Measurements from ENCODE around the gene GPR137B.
"Not testable (repeated sequence)": the region's sequence is repeated elsewhere in the genome, so short reads cannot be mapped to it uniquely, and the experiment has no call there.

GPR137B gene

DNA sequence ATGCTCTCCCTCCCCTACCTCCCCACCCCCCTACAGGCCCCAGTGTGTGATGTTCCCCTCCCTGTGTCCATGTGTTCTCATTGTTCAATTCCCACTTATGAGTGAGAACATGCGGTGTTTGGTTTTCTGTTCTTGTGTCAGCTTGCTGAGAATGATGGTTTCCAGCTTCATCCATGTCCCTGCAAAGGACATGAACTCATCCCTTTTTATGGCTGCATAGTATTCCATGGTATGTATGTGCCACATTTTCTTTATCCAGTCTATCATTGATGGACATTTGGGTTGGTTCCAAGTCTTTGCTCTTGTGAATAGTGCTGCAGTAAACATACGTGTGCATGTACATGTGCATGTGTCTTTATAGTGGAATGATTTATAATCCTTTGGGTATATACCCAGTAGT, 44.1 kb downstream of the GPR137B start:
- DNase-seq (ENCODE audit: low read depth in 2 of 3, low spot score in 1 of 3), result not testable (repeated sequence)

DNA sequence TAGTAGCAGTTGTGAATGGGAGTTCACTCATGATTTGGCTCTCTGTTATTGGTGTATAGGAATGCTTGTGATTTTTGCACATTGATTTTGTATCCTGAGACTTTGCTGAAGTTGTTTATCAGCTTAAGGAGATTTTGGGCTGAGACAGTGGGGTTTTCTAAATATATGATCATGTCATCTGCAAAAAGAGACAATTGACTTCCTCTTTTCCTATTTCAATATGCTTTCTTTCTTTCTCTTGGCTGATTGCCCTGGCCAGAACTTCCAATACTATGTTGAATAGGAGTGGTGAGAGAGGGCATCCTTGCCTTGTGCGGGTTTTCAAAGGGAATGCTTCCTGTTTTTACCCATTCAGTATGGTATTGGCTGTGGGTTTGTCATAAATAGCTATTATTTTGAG, 45.7 kb downstream of the GPR137B start:
- DNase-seq (ENCODE audit: low read depth in 2 of 3, low spot score in 1 of 3), result not testable (repeated sequence)

DNA sequence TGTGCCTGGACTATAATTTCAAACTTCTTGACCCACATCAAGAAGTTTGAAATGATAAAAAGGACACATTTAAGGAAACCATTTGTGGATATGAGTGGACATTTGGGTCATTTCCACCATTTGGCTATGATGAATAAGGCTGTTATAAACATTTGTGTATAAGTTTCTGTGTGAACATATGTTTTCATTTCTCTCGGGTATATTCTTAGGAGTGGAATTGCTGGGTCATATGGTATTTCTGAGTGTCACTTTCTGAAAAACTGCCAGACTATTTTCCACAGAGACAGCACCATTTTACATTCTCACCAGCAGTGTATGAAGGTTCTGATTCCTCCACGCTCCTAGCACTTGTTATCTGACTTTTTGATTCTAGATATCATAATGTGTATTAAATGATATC, 50.8 kb downstream of the GPR137B start:
- DNase-seq (ENCODE audit: low read depth in 2 of 3, low spot score in 1 of 3), result no peak

DNA sequence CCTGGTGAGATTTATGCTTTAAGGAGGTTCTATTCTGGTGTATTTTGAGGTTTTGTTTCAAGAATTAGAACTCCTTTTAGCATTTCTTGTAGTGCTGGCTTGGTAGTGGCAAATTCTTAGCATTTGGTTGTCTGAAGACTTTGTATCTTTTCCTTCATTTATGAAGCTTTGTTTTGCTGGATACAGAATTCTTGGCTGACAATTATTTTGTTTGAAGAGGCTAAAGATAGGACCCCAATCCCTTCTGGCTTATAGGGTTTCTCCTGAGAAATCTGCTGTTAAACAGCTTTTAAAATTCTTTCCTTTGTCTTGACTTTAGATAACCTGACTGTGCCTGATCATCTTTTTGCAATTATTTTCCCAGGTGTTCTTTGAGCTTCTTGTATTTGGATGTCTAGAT, 58.6 kb downstream of the GPR137B start:
- no peak for DNase-seq (ENCODE audit: low read depth in 2 of 3, low spot score in 1 of 3)

DNA sequence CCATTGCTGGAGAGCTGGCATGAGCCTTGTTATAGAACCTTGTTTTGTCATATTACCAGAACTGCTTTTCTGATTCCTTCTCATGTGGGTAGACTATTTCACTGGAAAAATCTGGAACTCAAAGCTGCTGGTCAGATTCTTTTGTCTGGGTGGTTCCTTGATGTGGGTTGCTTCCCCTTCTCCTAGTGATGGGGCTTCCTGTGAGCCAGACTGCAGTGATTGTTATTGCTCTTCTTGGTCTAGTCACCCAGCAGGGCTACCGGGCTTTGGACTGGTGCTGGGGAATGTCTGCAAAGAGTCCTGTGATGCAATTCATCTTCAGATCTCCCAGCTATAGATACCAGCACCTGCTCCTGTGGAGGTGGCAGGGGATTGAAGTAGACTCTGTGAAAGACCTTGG, 59.4 kb downstream of the GPR137B start:
- no peak for DNase-seq (ENCODE audit: low read depth in 2 of 3, low spot score in 1 of 3)

DNA sequence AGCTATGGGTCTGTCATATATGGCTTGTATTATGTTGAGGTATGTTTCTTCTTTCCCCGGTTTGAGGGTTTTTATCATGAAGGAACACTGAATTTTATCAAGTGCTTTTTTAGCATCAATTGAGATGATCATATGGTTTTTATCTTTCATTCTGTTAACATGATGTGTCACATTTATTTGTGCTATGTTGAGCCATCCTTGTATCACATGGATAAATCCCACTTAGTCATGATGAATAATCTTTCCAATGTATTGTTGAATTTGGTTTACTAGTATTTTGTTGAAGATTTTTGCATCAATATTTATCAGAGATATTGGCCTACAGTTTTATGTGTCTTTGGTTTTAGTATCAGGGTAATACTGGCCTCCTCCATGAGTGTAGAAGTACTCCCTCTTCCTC, 61.7 kb downstream of the GPR137B start:
- DNase-seq (ENCODE audit: low read depth in 2 of 3, low spot score in 1 of 3), result no peak

DNA sequence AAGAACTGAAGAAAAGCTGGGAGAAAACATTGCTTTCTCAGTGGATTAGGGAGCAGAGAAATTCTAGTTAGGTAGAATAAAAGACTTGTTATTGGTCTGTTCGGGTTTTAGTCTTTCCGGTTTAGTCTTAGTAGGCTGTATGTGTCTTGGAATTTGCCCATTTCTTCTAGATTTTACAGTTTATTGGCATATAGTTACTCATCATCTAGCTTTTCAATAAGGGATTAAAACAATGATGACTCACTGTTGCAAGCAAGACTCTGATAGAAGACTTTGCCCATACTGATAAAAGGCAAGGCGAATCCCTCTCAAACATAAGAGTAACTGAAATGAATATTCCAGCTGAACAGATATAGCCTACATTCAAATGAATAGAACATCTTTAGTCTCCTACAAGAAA, 62.3 kb downstream of the GPR137B start:
- DNase-seq (ENCODE audit: low read depth in 2 of 3, low spot score in 1 of 3), result no peak

DNA sequence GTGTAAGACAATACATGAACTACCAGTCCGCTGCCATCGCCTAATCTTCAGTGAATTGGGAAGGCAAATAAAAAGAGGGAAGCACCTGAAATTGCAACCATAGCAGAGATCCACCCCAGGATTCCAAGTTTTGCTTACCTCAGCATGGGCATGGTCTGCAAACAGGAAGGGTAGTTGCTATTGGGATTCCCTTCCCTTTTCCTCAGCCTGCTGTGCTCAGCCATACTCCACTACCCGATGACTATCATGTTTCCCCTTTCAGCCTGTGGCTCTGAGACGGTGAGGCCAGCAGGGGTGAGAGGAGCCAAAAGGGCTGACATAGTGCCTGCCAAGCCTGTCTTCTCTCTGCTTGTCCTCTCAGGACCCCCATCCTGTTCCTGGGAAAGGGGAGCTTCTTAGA, 64.2 kb downstream of the GPR137B start:
- DNase-seq (ENCODE audit: low read depth in 2 of 3, low spot score in 1 of 3), result no peak

DNA sequence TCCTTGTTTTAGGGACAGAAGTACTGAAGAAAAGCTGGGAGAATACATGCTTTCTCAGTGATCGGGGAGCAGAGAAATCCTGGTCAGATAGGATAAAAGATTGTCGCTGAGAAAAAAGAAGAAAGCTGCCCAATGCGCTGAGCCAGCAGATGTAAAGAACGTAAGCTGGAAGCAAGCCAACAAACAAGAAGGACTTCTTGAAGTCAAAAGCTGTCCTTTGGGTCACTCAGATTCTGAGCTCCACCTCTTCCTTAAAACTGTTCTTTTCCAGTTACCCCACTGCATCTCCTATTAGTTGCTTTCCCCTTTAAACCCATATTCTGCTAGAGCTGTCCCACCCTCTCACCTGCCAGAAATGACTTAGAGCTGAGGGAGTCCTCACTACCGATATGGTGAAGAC, 64.8 kb downstream of the GPR137B start:
- DNase-seq (ENCODE audit: low read depth in 2 of 3, low spot score in 1 of 3), result no peak

DNA sequence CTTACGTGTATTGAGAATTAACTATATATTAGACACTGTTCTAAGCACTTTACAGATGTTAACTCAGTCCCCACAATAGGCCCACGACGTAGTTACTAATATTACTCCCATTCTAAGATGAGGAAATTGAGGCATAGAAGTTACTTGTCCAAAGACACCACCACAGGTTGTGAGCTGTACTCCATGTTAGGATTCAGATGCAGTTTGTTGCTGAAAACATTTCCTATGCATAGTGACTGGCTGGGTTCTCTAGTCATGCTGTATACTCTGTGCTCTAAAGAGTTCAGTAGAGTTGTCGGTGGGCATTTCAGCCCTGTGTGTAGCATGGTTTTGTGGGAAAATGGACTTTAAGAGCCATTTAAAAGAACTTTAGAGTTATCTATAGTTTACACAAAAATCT, 65.2 kb downstream of the GPR137B start:
- DNase-seq (ENCODE audit: low read depth in 2 of 3, low spot score in 1 of 3), result no peak

DNA sequence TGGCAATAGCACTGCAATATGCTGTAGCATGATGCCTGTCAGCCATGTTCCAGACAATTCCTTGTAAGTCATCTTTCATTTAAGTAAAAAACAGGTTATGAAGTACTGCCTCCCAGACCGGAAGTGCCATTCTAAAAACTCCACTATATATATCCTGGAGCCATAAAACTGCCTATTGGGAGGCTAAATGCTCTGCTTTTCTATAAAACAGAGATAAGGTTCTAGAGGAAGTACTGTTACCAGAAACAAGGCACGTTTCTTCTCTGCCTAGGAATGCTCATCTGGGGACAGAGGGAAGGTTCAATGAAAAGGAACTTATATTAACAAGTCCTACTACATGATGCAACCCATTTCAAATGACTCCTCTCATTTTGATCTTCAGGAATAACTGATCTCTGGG, 66.8 kb downstream of the GPR137B start:
- DNase-seq (ENCODE audit: low read depth in 2 of 3, low spot score in 1 of 3), result no peak

DNA sequence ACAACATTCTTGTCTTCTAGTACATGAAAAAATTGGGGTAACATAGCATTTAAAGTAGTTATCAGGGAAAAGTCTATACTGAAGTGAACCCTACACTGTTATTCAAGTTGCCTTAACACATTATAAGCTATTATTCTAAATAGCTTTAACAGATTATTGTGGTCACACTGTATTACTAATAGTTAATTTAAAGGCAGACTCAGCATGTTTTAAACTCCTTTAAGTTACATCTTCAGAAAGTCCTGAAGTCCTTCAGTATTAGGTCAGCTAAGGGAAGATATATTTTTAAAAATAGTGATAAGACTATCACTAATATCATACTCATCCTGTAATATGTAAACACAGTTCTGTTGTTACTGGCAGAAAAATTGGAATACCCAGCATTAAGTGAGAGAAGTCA, 67.4 kb downstream of the GPR137B start:
- no peak for DNase-seq (ENCODE audit: low read depth in 2 of 3, low spot score in 1 of 3)

DNA sequence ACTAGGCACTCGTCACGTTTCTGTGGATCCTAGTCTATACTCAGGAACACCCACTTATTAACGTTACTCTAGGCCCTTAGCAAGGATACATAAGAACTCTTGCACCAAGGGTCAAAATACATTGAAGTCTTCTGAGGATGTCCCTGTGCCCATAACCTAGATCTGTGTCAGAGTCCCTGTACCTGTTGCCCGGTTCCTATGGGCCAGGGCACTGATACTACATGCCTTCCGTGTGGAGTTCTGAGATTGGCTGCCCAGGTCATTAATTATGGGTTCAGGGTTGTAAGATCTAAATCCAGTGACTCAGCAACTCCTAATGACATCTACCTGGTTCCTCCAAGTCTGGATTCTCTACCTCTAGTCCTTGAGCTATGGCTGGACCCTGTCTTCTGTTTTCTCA, 69.5 kb downstream of the GPR137B start:
- no peak for DNase-seq (ENCODE audit: low read depth in 2 of 3, low spot score in 1 of 3)

DNA sequence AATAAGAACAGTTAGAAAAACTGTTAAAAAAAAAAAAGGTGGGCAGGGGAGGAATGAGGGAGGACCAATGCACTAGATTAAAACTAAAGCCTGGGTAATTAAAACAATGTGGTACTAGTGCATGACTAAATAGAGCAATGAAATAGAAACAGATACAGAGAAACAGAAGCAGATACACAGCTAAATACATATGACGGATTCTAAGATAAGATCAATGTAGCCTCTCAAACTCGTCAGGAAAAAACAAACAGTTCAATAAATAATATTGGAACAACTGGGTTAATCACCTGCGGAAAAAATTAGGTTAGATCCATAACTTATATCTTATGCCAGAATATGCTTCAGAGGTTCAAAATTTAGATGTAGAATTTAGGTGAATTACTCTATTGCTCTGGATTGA, 71.2 kb downstream of the GPR137B start:
- no peak for DNase-seq (ENCODE audit: low read depth in 2 of 3, low spot score in 1 of 3)

DNA sequence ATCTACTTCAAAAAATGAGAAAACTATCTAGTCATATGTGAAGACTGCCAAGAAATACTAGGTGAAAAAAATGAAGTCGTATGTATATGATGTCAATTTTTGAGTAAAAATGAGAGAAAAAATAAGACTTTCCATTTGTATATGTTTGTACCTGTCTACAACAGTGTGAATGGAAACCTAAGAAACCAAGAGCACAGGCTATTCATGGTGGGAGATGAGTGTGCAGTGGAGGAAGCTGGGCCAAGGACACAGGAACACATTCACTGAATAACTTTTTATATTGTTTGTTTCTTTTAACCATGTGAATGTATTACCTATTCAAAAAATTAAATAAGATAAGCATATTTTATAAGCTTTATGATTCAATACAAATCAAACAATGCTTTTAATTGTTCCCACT, 72.4 kb downstream of the GPR137B start:
- DNase-seq (ENCODE audit: low read depth in 2 of 3, low spot score in 1 of 3), result no peak

DNA sequence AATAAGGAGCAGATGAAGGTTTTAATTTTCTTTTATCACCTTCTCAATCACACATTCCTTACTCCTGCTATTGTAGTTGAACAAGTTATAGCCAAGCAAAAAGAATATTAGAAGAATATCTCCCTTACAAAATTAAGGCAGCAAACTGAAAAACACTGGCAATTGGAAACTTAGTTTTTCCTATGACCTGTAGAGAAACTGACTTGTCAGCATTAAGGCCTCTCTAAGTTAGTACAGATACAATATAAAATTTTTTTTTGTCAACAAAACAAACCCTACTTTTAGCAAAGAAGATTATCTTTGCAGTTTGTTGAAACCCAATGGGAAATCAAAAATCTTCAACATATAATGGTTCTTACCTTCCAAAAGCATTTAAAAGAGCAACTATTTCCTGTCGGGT, 78.1 kb downstream of the GPR137B start:
- no peak for DNase-seq (ENCODE audit: low read depth in 2 of 3, low spot score in 1 of 3)

DNA sequence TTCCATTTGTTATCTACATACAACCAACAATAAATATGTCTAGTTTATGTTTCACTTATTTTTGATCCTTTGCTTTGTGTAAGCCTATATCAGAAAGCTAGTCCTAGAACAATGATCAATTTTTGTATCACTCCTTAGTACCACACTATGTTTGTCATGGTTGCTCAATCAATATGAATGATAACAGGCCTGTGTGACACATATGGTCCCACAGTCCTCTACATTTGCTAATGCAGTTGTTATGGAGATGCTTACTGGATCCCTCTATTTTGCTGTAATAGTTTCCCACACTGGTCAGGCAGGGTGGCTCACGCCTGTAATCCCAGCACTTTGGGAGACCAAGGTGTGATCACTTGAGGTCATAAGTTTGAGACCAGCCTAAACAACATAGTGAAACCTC, 80.3 kb downstream of the GPR137B start:
- DNase-seq (ENCODE audit: low read depth in 2 of 3, low spot score in 1 of 3), result no peak

DNA sequence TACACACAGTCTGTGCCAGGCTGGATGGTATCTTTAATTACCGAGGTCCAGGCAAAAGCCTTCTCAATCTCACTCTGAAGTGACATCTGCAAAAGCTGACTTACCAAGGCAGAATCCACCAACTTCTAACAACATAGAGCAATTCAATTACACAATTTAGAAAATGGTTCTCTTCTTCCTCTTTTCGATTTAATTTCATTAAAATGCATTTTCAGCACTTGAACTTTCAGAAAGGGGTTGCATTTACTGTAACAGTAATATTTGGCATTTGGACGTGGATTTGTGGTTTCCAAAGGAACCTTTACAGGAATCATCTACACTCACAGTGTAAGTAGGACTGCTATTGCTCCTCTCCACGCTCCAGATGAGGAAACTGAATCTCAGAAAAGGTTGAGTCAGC, 86.1 kb downstream of the GPR137B start:
- DNase-seq (ENCODE audit: low read depth in 2 of 3, low spot score in 1 of 3), result no peak

DNA sequence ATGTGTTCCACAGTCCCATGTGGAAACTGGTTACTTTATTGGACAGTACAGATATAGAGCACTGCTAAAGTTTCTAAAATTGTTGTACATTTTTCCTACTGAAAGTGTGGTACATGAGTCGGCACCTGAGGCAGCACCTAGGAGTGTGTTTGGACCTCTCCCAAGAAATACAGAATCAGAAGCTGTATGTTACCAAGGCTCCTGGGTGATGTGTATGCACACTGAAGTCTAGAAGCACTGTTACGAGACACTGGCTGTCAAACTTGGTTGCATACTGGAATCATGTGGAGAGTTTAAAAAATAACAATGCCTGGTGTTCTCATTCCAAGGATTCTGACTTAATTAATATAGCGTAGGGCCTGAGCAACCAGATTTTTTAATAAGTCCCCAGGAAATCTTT, 92.8 kb downstream of the GPR137B start:
- DNase-seq (ENCODE audit: low read depth in 2 of 3, low spot score in 1 of 3), result no peak

DNA sequence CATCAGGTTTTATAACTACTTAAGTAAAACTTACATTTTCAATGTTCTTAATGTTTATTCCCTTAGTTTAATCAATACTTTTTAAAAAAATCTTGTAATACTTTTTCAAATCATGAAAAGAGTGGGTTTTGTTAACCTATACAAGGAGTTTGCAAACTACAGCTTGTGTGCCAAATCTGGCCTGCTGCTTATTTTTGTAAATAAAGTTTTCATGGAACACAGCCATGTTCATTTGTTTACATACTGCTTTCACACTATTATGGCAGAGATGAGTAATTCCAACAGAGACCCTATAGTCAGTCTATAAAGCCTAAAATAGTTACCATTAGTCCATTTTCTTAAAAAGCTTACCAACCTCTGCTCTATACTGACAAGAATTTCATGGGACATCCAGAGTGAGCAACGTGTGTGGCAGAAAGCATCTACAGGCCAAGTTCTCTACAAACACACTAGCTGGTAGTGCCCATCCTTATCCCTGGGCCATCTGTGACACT, 96.8 kb downstream of the GPR137B start:
- no peak for DNase-seq (ENCODE audit: low read depth in 2 of 3, low spot score in 1 of 3)

DNA sequence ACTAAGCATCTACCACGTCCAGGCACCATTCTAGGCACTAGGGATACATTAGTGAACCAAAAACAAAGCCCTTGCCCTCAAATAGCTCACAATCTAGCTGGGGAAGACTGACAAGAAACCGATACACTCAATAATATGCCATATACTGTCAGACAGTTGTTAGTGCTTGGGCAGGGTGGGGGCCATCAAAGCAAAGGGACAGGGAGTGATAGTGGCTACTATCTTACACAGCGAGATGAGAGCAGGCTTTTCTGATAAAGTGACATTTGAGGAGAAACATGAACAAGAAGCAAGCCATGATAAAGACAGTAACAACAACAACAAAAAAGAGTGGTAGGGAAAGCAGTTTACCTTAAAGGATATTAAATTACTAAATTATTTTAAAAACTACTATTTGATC, 98.3 kb downstream of the GPR137B start:
- DNase-seq (ENCODE audit: low read depth in 2 of 3, low spot score in 1 of 3), result no peak

DNA sequence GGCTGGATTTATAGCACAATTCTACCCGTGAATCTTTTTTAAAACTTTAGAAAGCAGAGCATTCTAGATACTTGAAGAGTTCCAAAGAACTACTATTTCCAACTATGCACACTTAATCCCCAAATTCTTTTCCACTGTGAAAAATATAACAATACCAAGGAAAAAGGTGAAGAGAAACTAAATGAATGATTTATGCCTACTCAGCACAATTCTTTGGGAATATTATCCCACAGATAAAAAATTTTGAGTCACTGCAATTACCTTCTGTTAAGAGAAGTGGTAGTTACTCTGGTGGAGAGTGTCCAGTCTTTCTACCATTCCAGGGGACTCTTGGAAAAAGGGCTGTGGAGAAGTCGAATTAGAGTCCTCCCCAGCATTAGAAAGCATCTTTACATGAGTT, 100.2 kb downstream of the GPR137B start:
- no peak for DNase-seq (ENCODE audit: low read depth in 2 of 3, low spot score in 1 of 3)

DNA sequence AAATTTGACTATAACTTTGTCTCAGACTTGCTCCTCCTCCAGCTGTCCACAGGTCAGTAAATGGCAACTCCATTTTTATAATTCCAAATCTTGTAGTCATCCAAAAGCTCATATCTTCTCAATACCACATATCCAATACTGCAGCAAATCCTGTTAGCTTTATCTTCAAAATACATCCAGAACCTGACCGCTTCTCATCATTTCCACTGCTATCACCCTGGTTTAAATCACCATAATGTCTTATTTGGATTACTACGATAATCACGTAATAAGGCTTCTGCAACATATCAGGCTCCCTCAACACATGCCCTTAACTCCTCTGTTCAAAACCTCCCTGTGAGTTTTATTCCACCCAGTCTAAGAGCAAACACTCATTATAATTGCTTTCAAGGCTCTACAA, 104.9 kb downstream of the GPR137B start:
- DNase-seq (ENCODE audit: low read depth in 2 of 3, low spot score in 1 of 3), result no peak

DNA sequence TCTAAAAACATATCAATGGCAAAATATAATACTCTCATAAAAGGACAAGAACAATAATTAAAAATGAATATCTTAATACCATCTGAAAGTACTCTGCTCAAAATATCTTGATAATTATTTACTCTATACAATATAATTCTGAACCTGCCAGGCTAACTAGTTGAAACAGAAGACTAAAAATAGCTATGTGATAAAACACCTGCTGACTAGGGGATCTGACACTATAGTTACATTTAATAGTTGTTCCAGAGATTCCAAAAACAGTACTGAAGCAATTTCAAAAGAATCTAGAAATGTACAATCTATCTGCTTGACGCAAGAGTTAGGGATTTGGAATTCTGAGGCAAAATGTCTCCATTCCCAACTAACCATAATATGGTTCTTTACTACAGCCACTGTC, 109.2 kb downstream of the GPR137B start:
- DNase-seq (ENCODE audit: low read depth in 2 of 3, low spot score in 1 of 3), result no peak
